T-helper 2 cell treated with Interferon-gamma antibody and Interleukin-4, amounts not matched to agents 100 ng/mL and 5 ng/mL, for 36 hours (primary cell): Measurements from ENCODE around the gene THPO. TPM values are rescaled to one million over a fixed set of nuclear protein-coding genes. Genes with fewer than 3 reads are reported as not detected.

Source experiments
- intact Hi-C: fragments of 100-400 bp; cut with micrococcal nuclease; formaldehyde crosslinking; loops from one replicate; pipeline ENCODE4 v1.15.1; 2023
- total RNA-seq: library from RNA; stranded (reverse); gene quantifications from 2 replicates; pipeline ENCODE4 v1.2.3, GENCODE V29; 2022

Gene THPO
- total RNA-seq = not detected in 2 replicates

- intact Hi-C loops = no loop called here
These were observed at the start of gene THPO for GRCh38 chr3:184377882-184378445. Gene THPO, minus strand, starts transcription at chr3:184378207. Its CDS starts 1,948 bp downstream, at chr3:184376259.

GRCh38 chr3:184426691-184427141, 48.7 kb upstream of the THPO start:
- intact Hi-C loops = no loop called here

DNA sequence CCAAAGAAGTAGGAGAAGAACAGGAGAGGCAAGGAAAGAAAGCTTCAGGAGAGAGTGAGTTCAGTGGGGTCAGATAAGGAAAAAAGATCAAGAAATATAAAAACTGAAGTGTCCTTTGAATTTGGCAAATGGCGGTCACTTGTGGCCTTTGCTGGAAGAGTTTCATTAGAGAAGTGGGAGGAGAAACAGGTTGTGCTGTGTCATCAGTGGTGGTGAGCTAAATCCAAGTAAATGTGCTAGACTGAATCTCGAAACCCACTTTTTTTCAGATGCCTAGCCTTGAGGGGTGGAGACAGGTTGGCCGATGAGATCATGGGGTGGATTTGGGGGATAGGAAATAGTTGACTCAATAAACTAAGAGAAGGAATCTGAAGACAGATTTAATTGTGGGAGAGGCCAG, 45.6 kb upstream of the THPO start:
- intact Hi-C loops = no loop called here

DNA sequence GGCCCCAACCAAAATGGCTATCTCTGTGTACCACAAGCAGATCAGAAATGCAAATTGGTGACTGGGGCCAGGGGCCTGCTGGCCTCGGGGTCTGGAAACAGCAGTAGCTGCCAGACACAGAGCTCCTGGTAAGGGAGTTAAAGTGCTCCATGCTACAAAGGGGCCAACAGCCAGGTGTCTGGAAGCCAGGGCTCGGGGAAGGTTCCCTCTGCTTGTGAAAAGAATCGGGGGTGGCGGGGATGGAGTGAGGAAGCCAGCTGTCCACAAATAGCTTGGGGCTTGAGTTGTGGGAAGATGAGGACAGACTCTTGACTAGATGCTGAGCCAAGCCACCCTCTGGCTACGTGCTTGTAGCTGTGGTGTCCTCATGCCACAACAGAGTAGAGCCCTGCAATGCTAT, 41.2 kb upstream of the THPO start:
- intact Hi-C loops = loop anchor here (5.0 kb wide), 2 partner anchors 47 to 93 kb away; no protein-coding TSS in a partner anchor

DNA sequence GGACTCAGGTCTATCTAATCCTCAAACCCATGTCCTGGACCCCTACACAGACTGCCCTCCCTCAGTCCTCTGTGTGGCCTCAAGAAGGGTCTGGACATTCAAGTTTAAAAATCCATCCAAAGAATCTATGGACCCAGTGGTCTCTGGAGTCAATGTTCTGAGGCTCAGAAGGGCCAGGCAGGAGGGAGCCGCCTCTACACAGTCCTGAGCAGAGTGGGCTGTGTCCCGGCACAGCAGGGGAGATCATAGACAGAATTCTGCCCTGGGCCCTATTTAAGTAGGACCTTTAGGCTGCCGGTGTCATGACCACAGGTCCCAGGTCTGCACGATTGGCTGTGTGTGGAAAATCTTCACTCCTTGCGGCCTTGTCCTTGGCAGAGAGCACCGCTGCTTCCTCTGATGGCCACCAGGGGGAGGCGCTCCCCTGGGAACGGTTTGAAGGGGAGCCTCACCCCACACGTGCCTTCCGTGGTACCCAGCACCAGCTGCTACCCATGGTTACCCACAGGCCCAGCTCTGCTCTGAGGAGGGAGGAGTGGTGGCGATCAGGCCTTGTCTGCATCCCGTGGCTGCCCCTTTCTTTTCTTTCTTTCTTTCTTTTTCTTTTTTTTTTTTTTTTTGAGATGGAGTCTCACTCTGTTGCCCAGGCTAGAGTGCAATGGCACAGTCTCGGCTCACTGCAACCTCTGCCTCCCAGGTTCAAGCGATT, 39.8 kb upstream of the THPO start:
- intact Hi-C loops = loop anchor here (1.0 to 5.0 kb wide), 3 partner anchors 45 to 127 kb away; no protein-coding TSS in a partner anchor

- intact Hi-C loops = loop anchor here (5.0 kb wide), 2 partner anchors 43 to 97 kb away; no protein-coding TSS in a partner anchor
These were observed 37.1 kb upstream of the THPO start for GRCh38 chr3:184415203-184415490.

DNA sequence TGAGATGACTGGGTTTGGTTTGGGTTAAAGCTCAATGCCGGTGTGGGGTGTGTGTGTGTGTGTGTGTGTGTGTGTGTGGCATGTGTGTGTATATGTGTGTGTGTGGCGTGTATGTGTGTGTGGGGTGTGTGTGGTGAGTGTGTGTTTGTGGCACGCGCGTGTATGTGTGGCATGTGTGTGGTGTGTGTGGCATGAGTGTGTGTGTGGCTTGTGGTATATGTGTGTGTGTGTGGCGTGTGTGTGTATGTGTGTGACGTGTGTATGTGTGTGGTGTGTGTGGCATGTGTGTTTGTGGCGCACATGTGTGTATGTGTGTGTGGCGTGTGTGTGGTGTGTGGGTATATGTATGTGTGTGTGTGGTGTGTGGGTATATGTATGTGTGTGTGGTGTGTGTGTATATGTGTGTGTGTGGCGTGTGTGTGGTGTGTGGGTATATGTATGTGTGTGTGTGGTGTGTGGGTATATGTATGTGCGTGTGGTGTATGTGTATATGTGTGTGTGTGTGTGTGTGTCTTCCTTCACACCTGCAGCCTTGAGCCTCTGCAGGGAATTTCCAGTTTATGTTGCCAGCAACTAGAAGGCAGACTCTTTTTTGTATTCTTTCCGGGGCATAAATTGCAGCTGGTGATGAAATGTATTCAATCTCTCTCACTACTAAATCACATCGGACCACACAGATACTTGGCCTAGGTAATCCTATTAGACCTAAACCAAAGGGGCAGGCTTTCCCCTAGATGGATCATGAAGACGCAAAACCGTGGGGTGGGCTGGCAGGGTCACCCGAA, 36.6 kb upstream of the THPO start:
- intact Hi-C loops = loop anchor here (5.0 kb wide), 2 partner anchors 42 to 98 kb away; no protein-coding TSS in a partner anchor

DNA sequence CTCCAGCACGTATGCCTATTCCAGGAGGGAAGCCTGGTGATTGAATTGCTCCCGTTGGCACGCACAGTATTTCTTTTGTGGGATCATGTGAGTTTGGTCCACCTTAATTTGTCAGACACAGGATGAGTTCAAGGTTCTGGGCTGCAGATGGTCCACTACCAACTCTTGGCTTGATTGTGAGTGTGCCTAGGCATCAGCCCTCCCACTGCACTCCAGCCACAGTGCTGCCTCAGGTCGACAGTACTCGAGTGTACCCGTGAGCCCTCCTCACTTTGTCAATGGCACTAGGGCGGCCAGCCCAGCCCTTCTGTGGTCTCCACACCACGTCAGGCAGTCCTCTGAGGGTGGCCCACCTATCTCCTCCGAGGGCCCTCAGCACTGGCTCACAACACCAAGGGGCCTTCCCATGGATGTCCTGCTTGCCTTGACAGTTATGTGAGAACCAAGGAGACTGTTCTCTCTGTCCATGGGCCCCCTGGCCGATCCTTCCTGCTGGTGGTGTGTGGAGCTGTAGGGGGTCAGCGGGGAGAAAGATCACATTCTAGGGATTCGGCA, 32.0 kb upstream of the THPO start:
- intact Hi-C loops = no loop called here

DNA sequence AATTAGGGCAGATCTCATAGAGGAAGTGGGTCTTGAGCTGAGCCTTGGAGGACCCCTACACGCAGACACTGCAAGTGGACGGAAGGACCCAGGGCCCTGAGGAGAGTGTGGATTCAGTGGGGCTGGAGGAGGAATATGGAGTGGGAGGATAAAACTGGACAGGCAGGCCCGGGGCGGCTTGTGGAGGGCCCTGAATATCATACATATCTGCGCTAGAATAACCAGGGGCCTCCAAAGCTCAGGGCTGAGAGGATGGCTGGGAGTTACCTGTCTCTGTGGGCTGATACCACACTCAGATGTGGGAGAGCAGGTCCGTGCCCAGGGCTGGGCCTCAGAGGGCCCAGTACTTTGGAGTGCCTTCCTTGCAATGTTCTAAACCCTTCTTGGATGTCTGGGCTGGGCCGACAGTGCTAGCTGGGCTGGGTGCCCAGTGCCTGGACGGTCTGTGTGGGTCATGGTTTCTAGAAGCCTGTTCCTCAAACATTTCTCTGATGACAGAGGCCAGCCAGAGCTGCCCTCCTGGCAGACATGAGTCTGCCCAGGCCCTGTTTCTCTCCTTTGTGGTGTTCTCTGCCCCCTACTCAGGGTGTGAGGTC, 31.4 kb upstream of the THPO start:
- intact Hi-C loops = no loop called here

DNA sequence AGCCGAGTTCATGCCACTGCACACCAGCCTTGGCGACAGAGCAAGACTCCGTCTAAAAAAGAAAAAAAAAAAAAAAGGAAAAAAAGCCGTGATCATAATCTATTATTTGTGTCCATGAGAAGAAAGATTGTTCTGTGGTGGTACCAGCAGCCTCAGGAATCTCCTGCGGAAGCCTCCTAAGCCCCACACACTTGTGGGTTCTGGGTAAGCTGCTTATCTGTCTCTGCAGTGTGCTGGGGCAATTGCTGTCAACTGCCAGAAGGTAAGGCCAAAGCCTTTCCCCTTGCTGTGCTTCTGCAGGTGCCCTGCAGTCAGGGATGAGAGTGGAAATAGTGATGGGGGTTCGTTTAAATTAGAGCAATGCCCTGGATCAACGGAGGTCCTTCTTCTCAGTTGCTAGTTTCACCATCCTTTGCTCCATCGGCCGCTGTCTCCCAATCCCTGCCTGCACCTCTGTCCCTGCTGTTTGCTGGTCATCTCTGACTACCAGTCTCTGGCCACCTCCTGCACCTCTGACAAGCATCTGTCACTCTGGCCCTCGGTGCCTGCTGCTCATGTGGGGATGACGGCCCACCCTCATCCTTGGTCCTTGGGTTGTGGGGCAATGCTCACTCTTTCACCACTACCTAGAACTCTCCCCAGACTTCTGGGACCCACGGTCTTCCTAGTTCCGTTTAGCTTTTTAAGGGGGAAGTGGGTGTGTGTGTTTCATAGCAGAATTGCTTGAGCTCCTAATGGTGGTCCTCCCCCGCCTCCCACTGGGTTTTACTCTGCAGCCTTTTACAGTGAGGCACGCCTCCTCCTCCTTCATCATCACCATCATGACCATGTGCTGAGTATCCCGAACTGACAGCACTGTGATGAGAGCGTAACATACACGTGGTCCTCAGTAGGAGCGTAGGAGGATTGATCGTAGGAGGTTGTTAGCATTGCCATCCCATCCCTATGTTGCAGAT, 27.3 kb upstream of the THPO start:
- intact Hi-C loops = no loop called here

GRCh38 chr3:184399410-184399809, 21.4 kb upstream of the THPO start:
- intact Hi-C loops = no loop called here

GRCh38 chr3:184395320-184395660, 17.3 kb upstream of the THPO start:
- intact Hi-C loops = no loop called here

DNA sequence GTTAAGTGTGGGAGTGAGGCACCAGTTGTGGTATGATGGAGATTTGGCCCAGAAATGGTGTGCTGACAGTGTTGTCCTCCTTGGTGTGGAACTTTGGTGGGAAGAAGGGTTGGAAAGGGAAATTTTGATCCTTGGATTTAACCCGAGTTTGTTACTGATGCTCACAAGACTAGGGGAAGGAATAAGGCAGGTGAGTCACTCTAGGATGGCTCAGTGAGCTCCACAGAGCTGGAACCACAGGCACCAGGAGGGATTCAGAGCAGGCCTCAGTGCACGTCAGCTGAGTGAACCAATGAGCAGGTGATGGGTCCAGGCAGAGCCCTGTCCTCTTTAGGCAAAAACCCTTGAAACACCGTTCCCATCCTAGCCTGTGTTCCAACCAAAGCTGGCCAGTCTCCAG, 13.3 kb upstream of the THPO start:
- intact Hi-C loops = no loop called here

GRCh38 chr3:184389935-184390528, 12.0 kb upstream of the THPO start:
- intact Hi-C loops = no loop called here

- intact Hi-C loops = no loop called here
These were observed 11.4 kb upstream of the THPO start for GRCh38 chr3:184389384-184389783.

GRCh38 chr3:184388936-184389230, 10.9 kb upstream of the THPO start:
- intact Hi-C loops = no loop called here

- intact Hi-C loops = no loop called here
These were observed 10.3 kb upstream of the THPO start for GRCh38 chr3:184388164-184388935.

DNA sequence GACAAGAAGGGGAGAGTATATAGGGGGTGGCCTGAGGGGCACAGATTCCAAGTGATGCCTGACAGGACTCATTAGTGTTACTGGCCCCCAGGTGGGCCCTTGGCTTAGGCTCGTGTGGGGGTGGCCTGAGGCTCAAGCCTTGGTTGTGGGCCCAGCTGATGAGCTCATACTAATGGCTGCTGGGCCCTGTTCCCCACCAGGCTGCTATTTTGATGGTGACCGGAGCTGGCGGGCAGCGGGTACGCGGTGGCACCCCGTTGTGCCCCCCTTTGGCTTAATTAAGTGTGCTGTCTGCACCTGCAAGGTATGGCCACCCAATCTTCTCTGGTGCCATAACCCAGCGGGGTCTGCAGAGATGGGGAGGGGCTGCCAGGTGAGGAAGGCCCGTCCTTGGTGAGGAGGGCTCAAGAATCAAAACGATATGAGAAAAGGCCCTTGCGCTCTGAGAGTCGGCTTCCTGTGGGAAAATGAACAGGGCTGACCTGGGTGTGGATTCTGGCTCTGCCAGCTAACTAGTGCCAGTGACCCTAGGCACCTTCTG, 9.2 kb upstream of the THPO start:
- intact Hi-C loops = no loop called here

DNA sequence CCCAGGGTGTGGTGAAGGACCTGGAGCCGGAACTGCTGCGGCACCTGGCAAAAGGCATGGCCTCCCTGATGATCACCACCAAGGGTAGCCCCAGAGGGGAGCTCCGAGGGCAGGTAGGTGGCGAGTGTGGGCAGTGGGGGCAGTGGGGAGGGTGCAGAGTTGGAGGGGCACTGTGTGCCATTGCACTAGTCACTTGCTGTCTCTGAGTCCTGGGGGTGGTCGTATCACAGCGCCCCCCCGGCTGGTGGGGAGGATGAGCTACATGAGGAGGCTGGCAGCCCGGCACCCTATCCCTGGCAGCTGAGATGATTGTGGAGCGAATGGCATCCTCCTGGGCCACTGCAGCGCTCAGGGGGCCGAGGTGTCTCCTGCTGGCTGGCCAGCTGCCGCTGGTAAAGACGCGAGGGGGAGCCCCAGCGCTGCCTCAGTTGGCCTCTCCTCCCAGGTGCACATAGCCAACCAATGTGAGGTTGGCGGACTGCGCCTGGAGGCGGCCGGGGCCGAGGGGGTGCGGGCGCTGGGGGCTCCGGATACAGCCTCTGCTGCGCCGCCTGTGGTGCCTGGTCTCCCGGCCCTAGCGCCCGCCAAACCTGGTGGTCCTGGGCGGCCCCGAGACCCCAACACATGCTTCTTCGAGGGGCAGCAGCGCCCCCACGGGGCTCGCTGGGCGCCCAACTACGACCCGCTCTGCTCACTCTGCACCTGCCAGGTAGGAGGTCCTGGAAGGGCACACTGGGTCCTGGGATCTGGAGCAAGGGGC, 8.2 kb upstream of the THPO start:
- intact Hi-C loops = no loop called here
